HFF-Myc (cell line): ENCODE measurements around the gene GOLGA5.
"Not testable (repeated sequence)": the region's sequence is repeated elsewhere in the genome, so short reads cannot be mapped to it uniquely, and the experiment has no call there.

ENCODE experiments used
- DNase-seq: peaks from one replicate; pipeline ENCODE4 v3.0.0-alpha.2; 2011; ENCODE audit warnings: low read depth; ENCODE audit errors: extremely low read depth
- H3K4me3 ChIP-seq: replicated peaks from 2 replicates; pipeline ENCODE4 v1.5.1; 2011; ENCODE audit warnings: low read depth, mild to moderate bottlenecking, control low read depth, low read length
- CTCF ChIP-seq: IDR thresholded peaks from 2 replicates; pipeline ENCODE4 v1.5.1; 2012; ENCODE audit warnings: mild to moderate bottlenecking, low read depth, low read length, control low read depth; ENCODE audit errors: missing control alignments

Gene GOLGA5

GRCh38 chr14:92819011-92819597, 25.0 kb downstream of the GOLGA5 start:
- no peak for DNase-seq
- no peak overlapping the region for H3K4me3 ChIP-seq
- TF ChIP-seq CTCF: no peak

- not testable (repeated sequence) for DNase-seq, H3K4me3 ChIP-seq
These were observed 25.8 kb downstream of the GOLGA5 start for GRCh38 chr14:92819680-92820535.

GRCh38 chr14:92820536-92820840, 26.4 kb downstream of the GOLGA5 start:
- not testable (repeated sequence) for DNase-seq, H3K4me3 ChIP-seq

- DNase-seq: no peak
- H3K4me3 ChIP-seq: no peak overlapping the region
- TF ChIP-seq CTCF: no peak
These were observed 36.8 kb downstream of the GOLGA5 start for GRCh38 chr14:92830902-92831301.

GRCh38 chr14:92832137-92832700, 38.1 kb downstream of the GOLGA5 start:
- DNase-seq: no peak
- H3K4me3 ChIP-seq: no peak overlapping the region
- TF ChIP-seq CTCF: no peak

GRCh38 chr14:92841930-92842329, 47.8 kb downstream of the GOLGA5 start:
- no peak overlapping the region for H3K4me3 ChIP-seq
- no peak for DNase-seq
- no peak for TF ChIP-seq CTCF

- no peak overlapping the region for H3K4me3 ChIP-seq
- no peak for TF ChIP-seq CTCF
- no peak for DNase-seq
These were observed 50.1 kb downstream of the GOLGA5 start for GRCh38 chr14:92844204-92844603.
